OCI-LY1 (cell line): ENCODE results near the gene KLRD1.

Experiments
- H2AFZ ChIP-seq: fragments of 200-600 bp; sonication (generic), shearing (Covaris generic); 2 replicates; pipeline ENCODE4 v1.6.0; 2014; ENCODE audit warnings: antibody characterized with exemption, mild to moderate bottlenecking, low read length
- H3F3A ChIP-seq: fragments of 200-600 bp; sonication (generic), shearing (Covaris generic); 2 replicates; pipeline ENCODE4 v1.6.0; 2014; ENCODE audit warnings: mild to moderate bottlenecking, antibody characterized with exemption, low read length, moderate library complexity; ENCODE audit not compliant: insufficient read depth
- H3K27ac ChIP-seq: fragments of 200-600 bp; sonication (generic); 2 replicates; pipeline ENCODE4 v1.5.1; 2014; ENCODE audit warnings: low read length, mixed run types, mild to moderate bottlenecking, low read depth; ENCODE audit not compliant: poor library complexity, severe bottlenecking
- H3K27me3 ChIP-seq: fragments of 200-600 bp; sonication (generic); 2 replicates; pipeline ENCODE4 v1.6.0; 2014; ENCODE audit warnings: antibody characterized with exemption, mild to moderate bottlenecking, low read length, moderate library complexity; ENCODE audit not compliant: insufficient read depth
- H3K36me3 ChIP-seq: fragments of 200-600 bp; sonication (generic); 2 replicates; pipeline ENCODE4 v1.6.1; 2014; ENCODE audit warnings: mild to moderate bottlenecking, antibody characterized with exemption, low read length, moderate library complexity, mixed read lengths; ENCODE audit not compliant: insufficient read depth
- H3K4me1 ChIP-seq: fragments of 200-600 bp; sonication (generic); 2 replicates; pipeline ENCODE4 v1.5.1; 2014; ENCODE audit warnings: mild to moderate bottlenecking, low read length, moderate library complexity; ENCODE audit not compliant: insufficient read depth, severe bottlenecking
- H3K4me2 ChIP-seq: fragments of 200-600 bp; sonication (generic), shearing (Covaris generic); 2 replicates; pipeline ENCODE4 v1.6.1; 2014; ENCODE audit warnings: low read length
- H3K4me3 ChIP-seq: fragments of 200-600 bp; sonication (generic); 2 replicates; pipeline ENCODE4 v1.5.1; 2014; ENCODE audit warnings: low read length, low read depth, mild to moderate bottlenecking, mixed read lengths; ENCODE audit not compliant: poor library complexity, severe bottlenecking
- H3K79me2 ChIP-seq: fragments of 200-600 bp; shearing (Covaris generic); 2 replicates; pipeline ENCODE4 v1.6.1; 2016; ENCODE audit warnings: mixed run types, low read length, mixed read lengths; ENCODE audit not compliant: insufficient read depth
- H3K9ac ChIP-seq: fragments of 200-600 bp; sonication (generic), shearing (Covaris generic); 2 replicates; pipeline ENCODE4 v1.6.1; 2014; ENCODE audit warnings: mild to moderate bottlenecking, low read length, mixed read lengths
- H3K9me2 ChIP-seq: fragments of 200-600 bp; sonication (generic), shearing (Covaris generic); 2 replicates; pipeline ENCODE4 v1.6.1; 2014; ENCODE audit warnings: low read depth, mild to moderate bottlenecking, low read length, mixed read lengths
- H3K9me3 ChIP-seq: fragments of 200-600 bp; shearing (Covaris generic); 2 replicates; pipeline ENCODE4 v1.6.1; 2014; ENCODE audit warnings: low read length, mixed read lengths
- H4K20me1 ChIP-seq: fragments of 200-600 bp; sonication (generic), shearing (Covaris generic); 2 replicates; pipeline ENCODE4 v1.6.0; 2016; ENCODE audit warnings: mild to moderate bottlenecking, low read length; ENCODE audit not compliant: insufficient read depth
- EZH2 ChIP-seq: fragments of 200-600 bp; sonication (generic), shearing (Covaris generic); IDR thresholded peaks from 2 replicates; pipeline ENCODE4 v1.8.0; 2017; ENCODE audit warnings: borderline replicate concordance, mixed run types, mild to moderate bottlenecking, antibody characterized with exemption, low read length, moderate library complexity, mixed read lengths
- TF ChIP-seq, protein P1 (sequence below): fragments of 200-600 bp; sonication (generic), shearing (Covaris generic); IDR thresholded peaks from 2 replicates; pipeline ENCODE4 v1.5.1; 2017; ENCODE audit warnings: mild to moderate bottlenecking, antibody characterized with exemption, low read length, moderate library complexity, mixed read lengths

KLRD1 gene

GRCh38 chr12:10272467-10272866, 35.2 kb upstream of the KLRD1 start:
- H3K27ac ChIP-seq, result no peak overlapping the region
- H3K4me3 ChIP-seq, result no peak overlapping the region
- H4K20me1 ChIP-seq, result no peaks in the 10 kb centered on the region
- no peak overlapping the region for H3K4me2 ChIP-seq
- H3F3A ChIP-seq, result peaks cover 5% of the 10 kb centered on the region; the same call in 1 of the 2 replicates
- H3K36me3 ChIP-seq, result peaks cover 3% of the 10 kb centered on the region; the same call in 1 of the 2 replicates
- peaks cover 5% of the 10 kb centered on the region; the same call in 1 of the 2 replicates for H3K9me3 ChIP-seq
- no peak overlapping the region for H3K9ac ChIP-seq
- no peaks in the 10 kb centered on the region for H3K79me2 ChIP-seq
- H3K9me2 ChIP-seq, result no peaks in the 10 kb centered on the region
- H2AFZ ChIP-seq, result no peak overlapping the region
- peaks cover 23% of the 10 kb centered on the region for H3K4me1 ChIP-seq
- TF ChIP-seq EZH2, result no peak
- TF ChIP-seq, protein P1, sequence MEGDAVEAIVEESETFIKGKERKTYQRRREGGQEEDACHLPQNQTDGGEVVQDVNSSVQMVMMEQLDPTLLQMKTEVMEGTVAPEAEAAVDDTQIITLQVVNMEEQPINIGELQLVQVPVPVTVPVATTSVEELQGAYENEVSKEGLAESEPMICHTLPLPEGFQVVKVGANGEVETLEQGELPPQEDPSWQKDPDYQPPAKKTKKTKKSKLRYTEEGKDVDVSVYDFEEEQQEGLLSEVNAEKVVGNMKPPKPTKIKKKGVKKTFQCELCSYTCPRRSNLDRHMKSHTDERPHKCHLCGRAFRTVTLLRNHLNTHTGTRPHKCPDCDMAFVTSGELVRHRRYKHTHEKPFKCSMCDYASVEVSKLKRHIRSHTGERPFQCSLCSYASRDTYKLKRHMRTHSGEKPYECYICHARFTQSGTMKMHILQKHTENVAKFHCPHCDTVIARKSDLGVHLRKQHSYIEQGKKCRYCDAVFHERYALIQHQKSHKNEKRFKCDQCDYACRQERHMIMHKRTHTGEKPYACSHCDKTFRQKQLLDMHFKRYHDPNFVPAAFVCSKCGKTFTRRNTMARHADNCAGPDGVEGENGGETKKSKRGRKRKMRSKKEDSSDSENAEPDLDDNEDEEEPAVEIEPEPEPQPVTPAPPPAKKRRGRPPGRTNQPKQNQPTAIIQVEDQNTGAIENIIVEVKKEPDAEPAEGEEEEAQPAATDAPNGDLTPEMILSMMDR, result no peak
- no peaks in the 10 kb centered on the region for H3K27me3 ChIP-seq

DNA sequence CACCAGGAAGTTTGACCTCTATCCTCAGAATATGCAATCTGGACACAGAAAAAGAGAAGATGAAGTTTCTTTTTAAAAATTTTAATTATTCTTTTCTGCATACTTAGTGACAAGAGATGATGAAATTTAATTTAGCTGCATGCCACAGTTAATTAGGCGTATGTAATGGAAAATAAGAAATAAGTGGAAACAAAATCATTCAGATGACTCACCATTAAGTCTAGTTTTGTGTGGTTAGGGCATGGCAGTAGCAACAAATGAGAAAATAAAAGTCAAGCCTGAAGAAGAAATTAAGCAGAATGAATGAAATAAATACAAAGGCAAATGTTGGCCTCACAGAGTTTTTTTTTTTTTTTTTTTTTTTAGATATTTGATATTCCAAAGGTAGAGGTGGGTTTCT, 30.9 kb upstream of the KLRD1 start:
- Histone ChIP-seq H4K20me1 (no peaks in the 10 kb centered on the region), H3K9me2 (no peaks in the 10 kb centered on the region), H3K4me3 (no peak overlapping the region), H3K27me3 (no peaks in the 10 kb centered on the region), H2AFZ (no peak overlapping the region), H3K4me2 (no peak overlapping the region), H3K27ac (no peak overlapping the region), H3K79me2 (no peaks in the 10 kb centered on the region), H3F3A (0 out of 2 replicates have a peak, but pooled peaks cover 5% of the 10 kb centered on the region), H3K36me3 (peaks cover 3% of the 10 kb centered on the region; the same call in 1 of the 2 replicates), H3K9me3 (peaks cover 3% of the 10 kb centered on the region; the same call in 1 of the 2 replicates), H3K4me1 (peaks cover 19% of the 10 kb centered on the region), H3K9ac (no peak overlapping the region)
- TF ChIP-seq EZH2, result no peak
- TF ChIP-seq, protein P1, result no peak

- Histone ChIP-seq H3K36me3 (peaks cover 3% of the 10 kb centered on the region; the same call in 1 of the 2 replicates), H3K9ac (no peak overlapping the region), H3K27ac (no peak overlapping the region), H3K9me3 (peaks cover 3% of the 10 kb centered on the region; the same call in 1 of the 2 replicates), H3K4me3 (no peak overlapping the region), H4K20me1 (no peaks in the 10 kb centered on the region), H3K9me2 (no peaks in the 10 kb centered on the region), H3K79me2 (no peaks in the 10 kb centered on the region), H3K4me1 (peaks cover 24% of the 10 kb centered on the region), H3K27me3 (no peaks in the 10 kb centered on the region), H3F3A (0 out of 2 replicates have a peak, but pooled peaks cover 5% of the 10 kb centered on the region), H2AFZ (no peak overlapping the region), H3K4me2 (no peak overlapping the region)
- no peak for TF ChIP-seq EZH2
- TF ChIP-seq, protein P1, result no peak
Observed at GRCh38 chr12:10278104-10278503, 29.6 kb upstream of the KLRD1 start.
